Transverse colon (tissue), 4 donors: Measurements from ENCODE around the gene NBAS. TPM values are rescaled to one million over a fixed set of nuclear protein-coding genes. Genes with fewer than 3 reads are reported as not detected.
"Not testable (repeated sequence)": the region's sequence is repeated elsewhere in the genome, so short reads cannot be mapped to it uniquely, and the experiment has no call there.

Experiments
- DNase-seq: peaks from one replicate; pipeline ENCODE4 v3.0.0-alpha.2; 2019
- H3K27ac ChIP-seq, 4 donors: fragments of 200-600 bp; sonication (generic); 2 replicates each; pipeline ENCODE4 v1.5.1; 2016 to 2018; ENCODE audit warnings: inconsistent platforms in 4 of 4
- H3K27me3 ChIP-seq: fragments of 200-600 bp; sonication (generic); 2 replicates; pipeline ENCODE4 v1.5.1; 2017; ENCODE audit warnings: inconsistent platforms
- H3K36me3 ChIP-seq, 4 donors: fragments of 200-600 bp; sonication (generic); 2 replicates each; pipeline ENCODE4 v1.5.1; 2017 to 2019; ENCODE audit warnings: inconsistent platforms in 4 of 4
- H3K4me1 ChIP-seq, 4 donors: fragments of 200-600 bp; sonication (generic); 2 replicates each; pipeline ENCODE4 v1.5.1; 2017 to 2020; ENCODE audit warnings: inconsistent platforms in 4 of 4
- H3K4me3 ChIP-seq, 4 donors: fragments of 200-600 bp; sonication (generic); 1 replicate in 1 of 4; 2 replicates in 3 of 4; pipeline versions ENCODE4 v1.5.1 to v1.6.1; 2017 to 2019; ENCODE audit warnings: inconsistent platforms in 4 of 4
- H3K9me3 ChIP-seq, 2 donors: fragments of 200-600 bp; sonication (generic); 2 replicates each; pipeline ENCODE4 v1.5.1; 2017 to 2019; ENCODE audit warnings: inconsistent platforms in 2 of 2
- EP300 ChIP-seq: sonication (generic); formaldehyde crosslinking; IDR thresholded peaks from one replicate; pipeline ENCODE4 v1.6.1; 2017; ENCODE audit warnings: antibody characterized with exemption, low read depth
- POLR2A ChIP-seq: fragments of 450-650 bp; IDR thresholded peaks from one replicate; pipeline ENCODE4 v1.6.1; 2016; ENCODE audit warnings: antibody characterized with exemption, mild to moderate bottlenecking, moderate library complexity
- POLR2AphosphoS5 ChIP-seq, 3 donors: sonication (generic); formaldehyde crosslinking; IDR thresholded peaks; one replicate each; pipeline ENCODE4 v1.6.1; 2016; ENCODE audit warnings: antibody characterized with exemption in 3 of 3
- WGBS, 2 donors: methylation state at CpG; one replicate each; pipeline ENCODE4 v1.1.5; 2018; ENCODE audit warnings: low coverage in 1 of 2; 5-methylcytosine and 5-hydroxymethylcytosine counted together
- in situ Hi-C, 4 donors: fragments of 200-750 bp; cut with MboI; loops; one replicate each; pipeline versions ENCODE4 v1.15.0 to v1.15.1; 2017; ENCODE audit warnings: low sequenced_read_pairs in 3 of 4, low pct_ligation_motif_present in 1 of 4, low pct_unique_long_range_greater_than_20kb in 1 of 4
- intact Hi-C: fragments of 100-400 bp; cut with DNase I; formaldehyde crosslinking; loops from one replicate; pipeline ENCODE4 v1.15.1; 2023; ENCODE audit warnings: low total_unique reads
- total RNA-seq, 4 donors: library from RNA; depleted of rRNA; stranded (reverse); fragments of >200 nt; gene quantifications; one replicate each; pipeline ENCODE4 v1.1.0, GENCODE V29; 2016
- TF ChIP-seq, protein P1 (sequence below), 5 experiments: fragments of 200-600 bp in 3 of 5; fragments of 450-650 bp in 2 of 5; sonication (generic) in 3 of 5; IDR thresholded peaks; 1 replicate in 2 of 5; 2 replicates in 3 of 5; pipeline ENCODE4 v1.5.1; 2016 to 2017; ENCODE audit warnings: antibody characterized with exemption in 5 of 5, inconsistent platforms in 3 of 5, mild to moderate bottlenecking in 2 of 5, moderate library complexity in 1 of 5

NBAS gene
- total RNA-seq, 4 donors from 2014 or later: 30.6 to 43.2 (median 34.5) TPM

DNA sequence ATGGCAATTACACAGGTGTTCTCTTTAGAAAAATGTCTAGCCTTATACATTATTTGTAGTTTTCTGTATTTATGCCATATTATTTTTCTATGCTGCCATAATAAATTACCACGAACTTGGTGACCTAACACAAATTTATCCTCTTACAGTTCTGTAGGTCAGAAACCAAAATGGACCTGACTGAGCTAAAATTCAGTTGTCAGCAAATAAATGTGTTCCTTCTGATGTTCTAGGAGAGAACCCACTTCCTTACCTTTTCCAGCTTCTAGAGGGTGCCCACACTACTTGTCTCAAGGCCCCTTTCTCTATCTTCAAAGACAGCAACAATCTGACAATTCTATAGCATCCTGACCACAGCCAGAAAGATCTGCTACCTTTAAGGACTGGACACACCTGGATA, 153.5 kb downstream of the NBAS start:
- peaks cover 0 to 7% (median 0%) of the 10 kb centered on the region in 4 donors for H3K36me3 ChIP-seq
- intact Hi-C loops: no loop called here
- TF ChIP-seq POLR2A (no peak), EP300 (no peak), POLR2AphosphoS5 (IDR thresholded peaks at IDR 0.05) (no peak)
- TF ChIP-seq, protein P1, sequence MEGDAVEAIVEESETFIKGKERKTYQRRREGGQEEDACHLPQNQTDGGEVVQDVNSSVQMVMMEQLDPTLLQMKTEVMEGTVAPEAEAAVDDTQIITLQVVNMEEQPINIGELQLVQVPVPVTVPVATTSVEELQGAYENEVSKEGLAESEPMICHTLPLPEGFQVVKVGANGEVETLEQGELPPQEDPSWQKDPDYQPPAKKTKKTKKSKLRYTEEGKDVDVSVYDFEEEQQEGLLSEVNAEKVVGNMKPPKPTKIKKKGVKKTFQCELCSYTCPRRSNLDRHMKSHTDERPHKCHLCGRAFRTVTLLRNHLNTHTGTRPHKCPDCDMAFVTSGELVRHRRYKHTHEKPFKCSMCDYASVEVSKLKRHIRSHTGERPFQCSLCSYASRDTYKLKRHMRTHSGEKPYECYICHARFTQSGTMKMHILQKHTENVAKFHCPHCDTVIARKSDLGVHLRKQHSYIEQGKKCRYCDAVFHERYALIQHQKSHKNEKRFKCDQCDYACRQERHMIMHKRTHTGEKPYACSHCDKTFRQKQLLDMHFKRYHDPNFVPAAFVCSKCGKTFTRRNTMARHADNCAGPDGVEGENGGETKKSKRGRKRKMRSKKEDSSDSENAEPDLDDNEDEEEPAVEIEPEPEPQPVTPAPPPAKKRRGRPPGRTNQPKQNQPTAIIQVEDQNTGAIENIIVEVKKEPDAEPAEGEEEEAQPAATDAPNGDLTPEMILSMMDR (IDR thresholded peaks at IDR 0.05): no peak
- DNase-seq: no peak
- H3K4me1 ChIP-seq: no peaks in the 10 kb centered on the region
- WGBS, 2 donors: 90 to 94% methylated on average over 1 of the region's 1 CpG
- H3K4me3 ChIP-seq: no peak overlapping the region
- H3K27ac ChIP-seq: no peak overlapping the region
- H3K9me3 ChIP-seq: no peaks in the 10 kb centered on the region
- in situ Hi-C loops: no loop called here
- no peaks in the 10 kb centered on the region for H3K27me3 ChIP-seq

DNA sequence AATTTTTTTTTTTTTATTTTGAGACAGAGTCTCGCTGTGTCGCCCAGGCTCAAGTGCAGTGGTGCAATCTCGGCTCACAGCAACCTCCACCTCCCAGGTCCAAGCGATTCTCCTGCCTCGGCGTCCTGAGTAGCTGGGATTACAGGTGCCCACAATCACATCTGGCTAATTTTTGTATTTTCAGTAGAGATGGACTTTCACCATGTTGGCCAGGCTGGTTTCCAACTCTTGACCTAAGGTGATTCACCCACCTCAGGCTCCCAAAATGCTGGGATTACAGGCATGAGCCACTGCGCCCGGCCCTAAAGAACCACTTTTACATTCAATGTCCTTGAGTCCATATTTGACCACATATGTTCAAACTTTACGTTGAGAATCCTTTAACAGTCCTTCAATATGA, 156.6 kb downstream of the NBAS start:
- H3K36me3 ChIP-seq, H3K4me3 ChIP-seq, intact Hi-C loops, H3K27me3 ChIP-seq, DNase-seq, H3K27ac ChIP-seq, H3K9me3 ChIP-seq, in situ Hi-C loops, H3K4me1 ChIP-seq: not testable (repeated sequence)
- WGBS, 2 donors: 95 to 96% methylated on average over 4 to 9 of the region's 9 CpGs

DNA sequence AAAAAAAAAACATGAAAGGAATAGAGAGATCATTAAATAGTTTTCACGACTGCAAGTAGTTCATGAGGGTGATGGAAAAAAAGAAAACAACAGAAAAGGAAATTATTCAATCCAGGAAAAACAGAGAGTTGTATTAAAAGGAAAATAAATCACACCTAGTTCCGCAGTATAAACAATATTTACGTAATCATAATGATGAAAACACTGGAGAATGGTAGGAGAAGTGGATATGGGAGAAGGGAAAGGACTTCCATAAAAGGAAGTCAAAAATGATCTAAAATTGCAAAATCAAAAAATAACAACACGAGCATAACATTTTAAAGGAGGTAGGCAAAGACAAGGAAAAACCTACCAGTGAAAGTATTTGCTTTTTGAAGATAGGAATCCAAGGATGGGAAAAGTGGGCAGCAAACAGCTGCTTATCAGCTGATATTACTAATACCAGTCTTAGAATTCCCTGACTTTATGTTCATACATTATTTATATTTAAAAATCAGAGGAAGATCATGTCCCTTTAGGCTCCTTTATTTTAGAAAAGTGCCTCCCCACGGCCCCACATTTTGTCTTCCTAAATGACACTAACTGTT, 160.8 kb downstream of the NBAS start:
- intact Hi-C loops: no loop called here
- WGBS, 2 donors: 92 to 94% methylated on average over 5 of the region's 5 CpGs

DNA sequence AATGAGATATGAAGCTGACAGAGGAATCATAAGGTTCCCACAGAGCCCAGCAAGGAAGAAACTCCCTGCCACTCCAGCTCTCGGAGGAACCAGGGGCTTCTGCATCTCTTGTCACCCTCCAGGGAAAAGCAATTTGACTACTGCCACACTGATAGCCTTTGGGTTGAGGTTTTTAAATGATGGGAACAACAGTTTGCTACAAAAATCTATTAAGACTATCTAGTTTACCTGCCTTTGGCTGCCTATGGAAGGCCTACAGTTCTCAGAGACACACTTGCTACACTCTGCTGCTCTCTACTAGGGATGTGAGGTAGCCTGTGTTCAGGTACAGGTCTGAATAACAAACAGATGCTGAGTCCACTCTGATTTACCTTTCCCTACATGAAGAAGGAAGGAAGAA, 161.9 kb downstream of the NBAS start:
- H3K27ac ChIP-seq: no peak overlapping the region
- TF ChIP-seq POLR2AphosphoS5 (IDR thresholded peaks at IDR 0.05) (no peak), POLR2A (no peak), EP300 (no peak)
- TF ChIP-seq, protein P1 (IDR thresholded peaks at IDR 0.05): no peak
- H3K9me3 ChIP-seq: no peaks in the 10 kb centered on the region
- peaks cover 0 to 17% (median 2%) of the 10 kb centered on the region in 4 donors for H3K36me3 ChIP-seq
- no peak overlapping the region for H3K4me3 ChIP-seq
- intact Hi-C loops (no loop called here), in situ Hi-C loops (no loop called here)
- WGBS, 2 donors: 90% methylated on average over 1 of the region's 1 CpG; no CpG with 5 or more reads in 1 of the 2 donors
- no peak for DNase-seq
- no peaks in the 10 kb centered on the region for H3K4me1 ChIP-seq
- no peaks in the 10 kb centered on the region for H3K27me3 ChIP-seq

More for the DNA sequence above, 160.8 kb downstream of the NBAS start:
- H3K9me3 ChIP-seq: no peaks in the 10 kb centered on the region
- H3K4me3 ChIP-seq: no peak overlapping the region
- H3K36me3 ChIP-seq: peaks cover 0 to 17% (median 2%) of the 10 kb centered on the region in 4 donors
- H3K27ac ChIP-seq: no peak overlapping the region
- TF ChIP-seq, protein P1 (IDR thresholded peaks at IDR 0.05): no peak
- TF ChIP-seq POLR2A (no peak), POLR2AphosphoS5 (IDR thresholded peaks at IDR 0.05) (no peak), EP300 (no peak)
- no peak for DNase-seq
- in situ Hi-C loops: no loop called here
- H3K4me1 ChIP-seq: no peaks in the 10 kb centered on the region
- no peaks in the 10 kb centered on the region for H3K27me3 ChIP-seq

DNA sequence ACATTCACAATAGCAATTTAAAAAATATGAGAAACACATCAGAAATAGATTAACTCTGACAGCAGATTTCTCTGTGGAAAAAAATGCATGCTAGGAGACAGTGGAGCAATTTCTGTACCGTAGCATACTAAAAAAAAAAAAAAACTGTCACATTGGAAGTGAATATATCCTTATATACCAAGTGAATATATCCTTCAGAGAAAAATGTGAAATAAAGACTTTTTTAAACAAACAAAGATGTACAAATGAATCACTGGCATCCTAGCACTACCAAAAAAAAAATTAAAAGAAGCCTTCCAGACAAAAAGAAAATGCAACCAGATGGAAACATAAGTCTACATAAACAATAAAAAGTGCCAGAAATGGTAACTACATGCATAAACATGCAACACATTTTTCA, 169.4 kb downstream of the NBAS start:
- intact Hi-C loops (no loop called here), in situ Hi-C loops (no loop called here)
- no peak for DNase-seq
- H3K27ac ChIP-seq: no peak overlapping the region
- no peaks in the 10 kb centered on the region for H3K27me3 ChIP-seq
- H3K9me3 ChIP-seq: no peaks in the 10 kb centered on the region
- no peak overlapping the region for H3K4me3 ChIP-seq
- whole genome bisulfite sequencing, 2 donors: 37 to 90% methylated on average over 1 of the region's 1 CpG
- H3K4me1 ChIP-seq: no peaks in the 10 kb centered on the region
- no peak for TF ChIP-seq POLR2A
- TF ChIP-seq, protein P1 (IDR thresholded peaks at IDR 0.05): no peak
- TF ChIP-seq POLR2AphosphoS5 (IDR thresholded peaks at IDR 0.05): no peak
- peaks cover 0 to 16% (median 0%) of the 10 kb centered on the region in 4 donors for H3K36me3 ChIP-seq
